DMS53 treated with DMSO at 0.1 percent for 48 hours (cell line): ENCODE results near the gene KRTAP12-2.
"Not testable (repeated sequence)": the region's sequence is repeated elsewhere in the genome, so short reads cannot be mapped to it uniquely, and the experiment has no call there.

Source experiments
- DNase-seq: peaks from one replicate; lab custom pipeline; 2025; ENCODE audit not compliant: unreplicated experiment; lab: John Stamatoyannopoulos, UW

KRTAP12-2 gene

GRCh38 chr21:44702973-44703730 lies 36.4 kb upstream of the KRTAP12-2 start:
- no peak for DNase-seq

GRCh38 chr21:44702111-44702972 lies 35.6 kb upstream of the KRTAP12-2 start:
- no peak for DNase-seq

- no peak for DNase-seq
Measured at GRCh38 chr21:44701541-44701940, 34.8 kb upstream of the KRTAP12-2 start.

GRCh38 chr21:44701023-44701400 lies 34.3 kb upstream of the KRTAP12-2 start:
- no peak for DNase-seq

- no peak for DNase-seq
Measured at GRCh38 chr21:44700101-44701022, 33.6 kb upstream of the KRTAP12-2 start.

GRCh38 chr21:44699502-44700001 lies 32.8 kb upstream of the KRTAP12-2 start:
- no peak for DNase-seq

GRCh38 chr21:44697811-44698734 lies 31.3 kb upstream of the KRTAP12-2 start:
- no peak for DNase-seq

GRCh38 chr21:44697172-44697810 lies 30.6 kb upstream of the KRTAP12-2 start, which contains the start of gene KRTAP10-12:
KRTAP10-12 (plus strand) TSS chr21:44697172; CDS start chr21:44697202, 30 bp downstream.
- DNase-seq: not testable (repeated sequence)

GRCh38 chr21:44696572-44696971 lies 29.8 kb upstream of the KRTAP12-2 start:
- no peak for DNase-seq

GRCh38 chr21:44695641-44696040 lies 28.9 kb upstream of the KRTAP12-2 start:
- DNase-seq: no peak

- DNase-seq: no peak
Measured at GRCh38 chr21:44695184-44695583, 28.5 kb upstream of the KRTAP12-2 start.

GRCh38 chr21:44694776-44695175 lies 28.0 kb upstream of the KRTAP12-2 start:
- no peak for DNase-seq

GRCh38 chr21:44692798-44693512 lies 26.2 kb upstream of the KRTAP12-2 start:
- no peak for DNase-seq

- no peak for DNase-seq
Measured at GRCh38 chr21:44691686-44692085, 25.0 kb upstream of the KRTAP12-2 start.

- DNase-seq: not testable (repeated sequence)
Measured at GRCh38 chr21:44689740-44690139, 23.0 kb upstream of the KRTAP12-2 start.

GRCh38 chr21:44687671-44688070 lies 20.9 kb upstream of the KRTAP12-2 start:
- no peak for DNase-seq

GRCh38 chr21:44686843-44687561 lies 20.3 kb upstream of the KRTAP12-2 start:
- no peak for DNase-seq
